ENCODE measurements around the gene TKFC.

The TKFC gene

DNA sequence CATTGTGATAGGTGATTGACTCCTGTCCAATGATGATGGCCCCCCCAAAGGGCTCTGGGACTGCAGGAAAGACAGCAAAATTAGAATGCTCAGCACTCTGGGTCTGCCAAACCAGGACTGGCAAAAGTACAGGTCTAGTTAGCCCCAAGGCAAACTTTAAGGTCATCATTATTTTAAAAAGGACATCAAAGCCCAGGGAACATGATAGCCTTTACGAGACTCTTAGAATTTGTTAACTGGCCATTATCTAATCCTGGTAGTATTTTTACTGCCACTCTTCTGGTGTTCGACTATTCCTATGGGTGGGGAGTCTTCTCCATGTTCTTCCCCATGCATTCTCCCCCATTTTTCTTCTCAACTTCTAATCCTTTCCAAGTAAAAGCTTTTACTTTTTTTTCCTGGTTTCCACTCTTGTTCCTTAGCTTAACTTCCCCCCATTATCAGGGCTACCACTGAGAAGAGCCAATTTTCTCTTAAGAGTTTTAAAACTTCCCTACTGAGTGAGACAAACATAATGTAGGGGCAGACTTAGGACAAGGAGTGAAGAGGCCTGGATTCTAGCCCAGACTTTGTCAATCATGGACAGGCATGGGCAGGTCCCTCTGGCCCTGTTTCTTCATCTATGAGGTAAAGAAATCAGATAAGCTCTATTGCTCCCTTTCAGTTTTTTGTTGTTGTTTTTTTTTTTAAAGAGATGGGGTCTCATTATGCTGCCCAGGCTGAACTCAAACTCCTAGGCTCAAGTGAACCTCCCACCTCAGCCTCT lies 7.2 kb upstream of the TKFC start:
- DNase-seq, result no peak

DNA sequence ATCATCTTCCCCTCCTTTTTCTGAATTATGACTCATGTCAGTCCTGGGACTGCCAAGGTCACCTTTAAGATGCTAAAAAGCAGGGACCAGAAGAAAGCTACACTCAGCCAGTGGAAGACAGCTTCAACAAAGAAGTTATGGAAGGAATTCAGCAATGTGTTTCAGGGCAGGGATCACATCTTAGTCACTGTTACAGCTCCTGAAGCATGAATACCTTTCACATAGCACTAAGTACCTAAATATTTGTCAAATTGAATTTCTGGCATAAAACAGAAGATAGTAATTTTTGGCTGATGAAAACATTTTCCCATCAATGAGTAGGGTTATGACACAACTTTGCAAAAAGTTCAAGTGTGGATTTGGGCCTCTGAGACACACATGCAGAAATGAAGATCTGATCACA lies 5.4 kb upstream of the TKFC start:
- DNase-seq, result no peak

DNA sequence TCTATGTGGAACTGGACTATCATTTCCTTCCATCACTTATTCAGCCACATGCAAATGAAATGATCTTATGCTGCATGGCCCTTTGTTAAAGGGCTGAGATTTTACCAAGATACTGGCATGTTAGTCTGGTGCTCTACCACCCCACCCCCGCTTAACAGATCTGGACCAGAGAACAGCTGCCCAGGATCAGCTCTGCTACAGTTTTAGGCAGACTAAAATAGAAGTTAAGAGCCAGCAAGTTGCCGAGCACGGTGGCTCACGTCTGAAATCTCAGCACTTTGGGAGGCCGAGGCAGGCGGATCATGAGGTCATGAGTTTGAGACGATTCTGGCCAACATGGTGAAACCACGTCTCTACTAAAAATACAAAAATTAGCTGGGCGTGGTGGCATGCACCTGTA lies 4.7 kb upstream of the TKFC start:
- DNase-seq, result no peak

DNA sequence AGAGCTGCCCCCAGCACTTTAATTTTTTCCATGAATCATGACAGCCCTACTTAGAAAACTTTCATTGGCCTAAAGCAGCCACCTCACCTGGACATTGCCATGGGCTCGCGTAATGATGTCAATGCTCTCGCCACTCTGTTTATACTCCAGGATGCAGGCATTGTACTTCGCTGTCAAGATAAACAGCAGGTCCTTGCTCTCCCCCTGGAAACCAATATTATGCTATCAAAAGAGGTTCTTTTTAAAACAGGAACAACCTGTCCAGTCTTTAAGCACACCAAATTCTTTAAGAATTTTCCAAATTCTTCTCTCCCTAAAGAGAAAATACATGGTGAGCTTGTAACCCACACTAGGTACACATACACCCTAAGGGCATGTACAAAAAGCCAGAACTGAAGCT lies 3.2 kb upstream of the TKFC start:
- no peak for DNase-seq

DNA sequence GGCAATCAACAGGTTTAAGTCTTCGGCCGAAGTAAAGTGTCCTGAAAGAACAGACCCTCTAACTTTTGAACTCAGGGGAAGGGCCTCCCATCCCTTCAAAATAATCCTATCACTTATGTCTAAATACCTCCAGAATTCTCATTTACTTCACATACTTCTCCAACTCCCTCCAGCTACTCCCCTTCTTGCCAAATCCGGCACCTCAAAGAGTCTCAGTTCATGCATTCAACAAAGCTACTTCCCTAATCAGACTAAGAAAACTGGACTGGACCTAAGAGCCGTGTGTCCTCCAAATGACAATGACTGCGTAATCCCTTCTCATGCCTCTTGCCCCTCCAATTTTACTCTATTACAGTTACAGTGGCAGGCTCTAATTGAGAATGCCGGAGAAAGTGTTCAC lies 1.4 kb upstream of the TKFC start:
- DNase-seq, result no peak

DNA sequence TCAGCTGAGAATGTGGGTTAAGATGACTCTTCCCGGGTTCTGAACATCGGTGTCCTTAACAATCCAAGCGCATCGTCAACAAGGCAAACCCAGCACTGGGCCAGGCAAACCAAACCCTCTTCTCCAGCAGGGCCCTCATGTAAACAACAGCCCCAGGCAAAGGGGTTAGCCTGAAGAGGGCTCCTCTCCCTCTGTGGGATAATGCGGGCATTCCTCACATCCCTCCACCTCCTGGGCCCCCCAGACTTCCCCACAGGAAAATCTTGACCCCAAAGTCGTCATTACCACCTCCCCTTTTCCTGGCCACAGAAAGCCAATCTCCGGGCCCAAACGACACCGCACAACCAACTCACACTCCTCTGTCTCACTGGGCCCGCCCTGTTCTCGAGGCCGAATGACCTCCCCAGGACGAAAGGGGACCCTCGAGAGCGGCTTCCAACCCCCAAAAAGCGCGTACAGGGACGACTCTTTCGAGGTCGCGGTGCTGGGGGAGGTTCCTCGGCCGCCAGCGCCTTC lies 689 bp upstream of the TKFC start:
- no peak for DNase-seq

DNA sequence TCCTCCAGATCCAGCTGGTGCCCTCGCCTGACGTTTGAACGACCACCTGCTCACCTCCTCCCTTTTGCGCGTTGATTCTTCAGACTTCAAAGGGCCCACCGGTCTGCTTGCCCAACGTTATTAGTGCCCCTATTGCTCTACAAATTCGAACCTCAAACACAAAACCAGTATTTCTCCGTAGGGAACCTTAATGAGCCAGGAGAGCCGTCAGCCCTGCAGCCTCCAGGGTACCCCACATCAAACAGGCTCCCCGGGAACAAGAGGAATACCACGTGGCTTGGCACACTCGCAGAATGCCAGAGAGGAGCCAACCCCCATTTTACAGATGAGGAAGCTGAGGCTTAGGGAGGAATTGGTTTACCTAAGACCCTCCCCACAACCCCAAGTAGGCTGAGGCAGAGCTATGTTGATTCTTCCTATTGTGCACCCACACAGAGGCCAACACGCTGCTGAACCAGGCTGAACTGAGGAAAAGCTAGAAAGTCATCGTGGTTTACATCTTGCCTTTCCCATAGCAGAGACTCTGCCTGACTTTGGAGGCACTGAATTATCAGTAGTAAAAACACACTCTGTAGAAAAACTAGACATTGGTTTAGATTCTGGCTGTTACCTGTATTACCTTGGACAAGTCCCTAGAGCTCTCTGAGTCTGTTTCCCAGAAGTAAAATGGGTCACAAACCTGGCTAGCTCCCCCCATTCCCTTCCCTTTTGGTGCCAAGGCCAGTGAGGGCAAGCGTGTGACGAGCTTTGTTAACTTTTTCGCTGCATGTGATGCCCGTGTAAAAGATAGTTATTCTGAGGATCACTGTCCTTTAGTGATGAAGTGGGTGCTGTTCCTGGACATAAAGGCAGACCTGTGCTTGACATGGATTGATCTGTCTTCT lies 764 bp downstream of the TKFC start:
- DNase-seq, result no peak

DNA sequence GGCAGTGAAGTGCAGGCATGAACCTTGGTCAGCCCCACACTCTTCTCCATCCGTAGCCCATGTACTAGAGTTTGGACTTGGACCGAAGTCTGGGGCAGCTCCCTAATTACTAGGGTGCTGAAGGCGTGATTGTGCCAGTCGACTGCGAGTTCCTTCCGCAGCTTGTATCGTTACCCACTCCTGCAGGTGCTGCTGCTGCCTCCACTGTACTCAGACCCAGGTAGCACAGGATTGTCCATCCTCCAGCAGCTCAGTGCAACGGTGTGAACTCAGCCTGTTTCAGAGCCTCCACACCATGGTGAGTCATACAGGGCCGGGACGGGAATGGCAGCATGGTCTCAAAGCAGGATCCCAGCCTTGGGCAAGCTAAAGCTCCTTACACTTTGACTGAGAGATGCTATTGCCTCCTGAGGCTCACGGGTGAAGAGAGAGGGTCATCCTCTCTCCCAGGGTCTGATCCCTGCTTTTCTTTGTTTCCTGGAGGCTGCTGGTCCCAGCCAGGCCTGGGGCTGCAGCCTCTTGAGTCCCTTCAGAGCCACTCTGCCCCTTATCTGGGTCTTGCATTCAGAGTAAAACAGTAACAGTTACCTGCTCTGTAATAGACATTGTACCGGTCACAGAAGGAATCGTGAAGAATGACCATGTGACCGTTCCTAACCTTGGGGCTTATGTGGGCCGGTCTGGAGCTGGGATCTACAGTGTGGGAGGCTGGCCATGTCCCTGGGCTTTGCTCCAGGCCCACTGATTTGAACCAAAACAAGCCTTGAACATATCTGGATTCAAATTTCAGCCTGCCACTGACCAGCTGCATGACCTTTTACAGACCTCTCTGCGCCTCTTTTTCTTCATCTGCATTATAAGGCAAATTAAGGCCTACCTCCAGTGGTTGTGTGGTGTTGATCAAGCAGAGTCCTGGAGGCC lies 1.7 kb downstream of the TKFC start:
- no peak for DNase-seq

DNA sequence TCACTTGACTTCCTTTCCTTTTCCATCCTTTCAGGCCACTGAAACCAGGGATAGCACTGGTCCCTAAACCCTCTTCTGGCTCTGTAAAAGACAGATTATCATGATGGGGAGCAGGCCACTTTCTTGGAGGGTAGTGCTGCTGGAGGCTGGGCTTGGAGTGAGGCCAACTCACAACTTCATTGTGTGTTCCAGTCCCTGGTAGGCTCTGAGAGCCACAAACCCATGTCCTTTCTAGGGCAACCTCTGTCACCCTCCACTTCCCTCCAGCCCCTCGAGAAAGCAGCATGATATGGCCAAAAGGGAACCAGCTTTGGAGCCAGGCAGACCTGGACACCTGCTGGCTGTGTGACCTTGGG lies 2.3 kb downstream of the TKFC start:
- no peak for DNase-seq

DNA sequence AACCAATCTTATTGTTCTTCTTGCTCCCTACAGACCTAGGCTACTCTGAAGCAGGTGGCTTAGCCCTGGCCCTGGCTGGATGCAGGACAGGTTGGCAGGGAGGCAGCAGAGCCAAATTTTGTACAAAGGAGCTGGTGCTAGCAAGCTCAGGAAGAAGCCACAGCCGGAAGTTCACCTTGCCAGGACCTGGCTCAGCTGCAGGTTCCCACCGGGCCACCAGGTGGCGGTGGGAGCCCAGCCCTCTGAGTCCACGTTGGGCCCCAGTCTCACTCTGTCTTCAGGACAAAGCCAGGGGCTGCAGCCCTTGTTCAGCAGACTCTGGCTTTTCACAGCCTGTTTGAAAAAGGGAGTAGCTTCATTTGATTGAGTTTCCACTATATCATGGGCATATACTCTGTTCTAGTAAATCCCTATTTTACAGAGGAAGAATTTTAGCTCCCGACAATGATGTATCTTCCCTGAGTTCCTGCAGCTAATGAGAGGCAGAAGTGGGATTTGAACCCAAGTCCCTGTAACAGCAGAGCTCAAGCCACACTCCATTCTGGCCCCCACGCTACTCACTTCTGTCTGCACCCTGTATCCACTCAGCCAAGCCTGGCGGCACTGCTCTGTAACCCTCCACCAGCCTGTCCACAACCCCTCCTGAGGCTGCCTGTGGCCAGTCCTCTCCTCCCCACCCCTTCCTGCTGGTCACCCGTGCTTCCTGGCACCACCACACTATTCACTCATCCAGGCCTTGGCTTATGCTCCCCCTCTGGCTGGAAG lies 3.3 kb downstream of the TKFC start:
- peak; percentile 47 to 76 (median 58) for DNase-seq

DNA sequence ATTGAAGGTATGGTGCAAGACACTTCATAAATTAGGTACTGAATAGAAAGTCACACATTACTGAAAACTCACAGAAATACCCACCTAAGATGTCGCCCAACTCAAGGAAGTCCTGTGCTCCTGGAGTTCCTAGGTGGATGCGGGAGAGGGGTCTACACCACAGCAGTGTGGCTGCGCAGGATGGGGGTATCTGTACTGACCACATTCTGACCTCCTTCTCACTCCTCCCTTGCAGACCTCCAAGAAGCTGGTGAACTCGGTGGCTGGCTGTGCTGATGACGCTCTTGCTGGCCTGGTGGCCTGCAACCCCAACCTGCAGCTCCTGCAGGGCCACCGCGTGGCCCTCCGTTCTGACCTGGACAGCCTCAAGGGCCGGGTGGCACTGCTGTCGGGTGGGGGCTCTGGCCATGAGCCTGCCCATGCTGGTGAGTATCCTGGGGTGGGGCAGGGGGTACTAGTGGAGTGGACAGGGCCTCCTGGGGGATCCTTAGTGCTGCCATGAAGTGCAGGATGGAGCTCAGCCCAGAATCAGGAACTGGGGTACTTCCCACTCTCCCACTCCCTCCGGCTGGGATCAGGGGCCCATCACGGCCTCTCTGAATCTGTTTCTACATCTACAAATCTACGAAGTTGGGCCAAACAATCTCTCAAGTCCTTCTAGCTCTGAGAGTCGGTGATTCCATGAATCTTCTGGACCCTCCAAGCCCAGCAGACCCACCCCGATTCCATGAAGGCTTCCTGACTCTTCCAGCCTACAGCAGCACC lies 4.9 kb downstream of the TKFC start:
- no peak for DNase-seq

DNA sequence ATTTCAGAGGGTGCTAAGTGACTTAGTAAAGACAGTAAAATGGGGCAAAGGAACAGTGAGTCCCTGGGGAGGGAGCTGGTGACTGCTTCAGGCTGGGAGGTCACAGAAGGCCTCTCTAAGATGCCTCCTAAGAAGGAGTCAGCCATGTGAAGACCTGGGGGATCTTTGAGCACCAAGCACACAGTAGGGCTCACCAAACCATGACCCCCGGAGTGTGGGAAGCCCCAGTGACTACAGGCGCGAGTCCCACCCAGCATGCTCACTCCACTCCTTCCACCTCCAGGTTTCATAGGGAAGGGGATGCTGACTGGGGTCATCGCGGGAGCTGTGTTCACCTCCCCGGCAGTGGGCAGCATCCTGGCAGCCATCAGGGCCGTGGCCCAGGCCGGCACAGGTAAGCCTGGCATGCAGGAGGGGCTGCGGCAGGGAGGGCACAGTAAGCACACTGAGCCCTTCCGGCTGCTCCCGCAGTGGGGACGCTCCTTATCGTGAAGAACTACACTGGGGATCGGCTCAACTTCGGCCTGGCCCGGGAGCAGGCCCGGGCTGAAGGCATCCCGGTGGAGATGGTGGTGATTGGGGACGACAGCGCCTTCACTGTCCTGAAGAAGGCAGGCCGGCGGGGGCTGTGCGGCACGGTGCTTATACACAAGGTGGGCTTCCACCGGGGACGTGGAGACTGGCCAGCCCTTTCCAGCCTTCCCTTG lies 5.9 kb downstream of the TKFC start:
- DNase-seq, result no peak

DNA sequence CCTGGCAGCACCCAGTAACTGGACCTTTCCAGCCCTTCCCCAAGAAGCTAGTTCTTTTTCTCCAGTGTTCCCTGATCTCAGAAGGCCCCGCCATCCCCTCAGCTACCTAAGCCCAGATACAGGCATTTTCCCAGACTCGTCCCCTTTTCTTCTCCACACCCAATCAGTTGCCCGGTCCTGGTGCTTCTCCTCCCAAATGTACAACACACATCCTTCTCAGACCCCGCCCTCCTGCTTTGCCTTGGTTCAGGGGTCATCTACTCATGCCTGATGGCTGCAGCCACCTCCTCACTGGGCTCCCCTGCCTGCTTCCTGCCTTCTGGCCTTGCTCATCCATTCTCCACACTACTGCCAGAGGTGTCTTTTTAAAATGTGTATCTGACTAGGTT lies 6.5 kb downstream of the TKFC start:
- no peak for DNase-seq

DNA sequence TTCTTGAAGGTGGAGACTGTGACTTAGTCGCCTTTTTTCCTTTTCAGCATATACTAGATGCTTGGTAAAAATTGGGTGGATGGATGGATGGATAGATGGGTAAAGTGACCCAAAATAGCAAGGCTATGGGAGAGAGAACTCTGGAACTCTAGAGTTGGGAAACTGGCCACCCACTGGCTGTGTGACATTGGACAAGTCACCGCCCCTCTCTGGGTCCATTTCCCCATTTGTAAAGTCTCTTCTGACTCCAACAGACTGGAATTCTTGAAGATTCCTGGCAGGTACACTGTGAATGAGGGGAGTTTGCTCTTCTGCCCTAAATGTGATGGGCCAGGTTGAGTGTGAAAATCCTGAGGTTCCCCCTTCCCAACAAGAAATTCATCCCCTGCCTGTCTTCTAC lies 8.0 kb downstream of the TKFC start:
- DNase-seq, result no peak

DNA sequence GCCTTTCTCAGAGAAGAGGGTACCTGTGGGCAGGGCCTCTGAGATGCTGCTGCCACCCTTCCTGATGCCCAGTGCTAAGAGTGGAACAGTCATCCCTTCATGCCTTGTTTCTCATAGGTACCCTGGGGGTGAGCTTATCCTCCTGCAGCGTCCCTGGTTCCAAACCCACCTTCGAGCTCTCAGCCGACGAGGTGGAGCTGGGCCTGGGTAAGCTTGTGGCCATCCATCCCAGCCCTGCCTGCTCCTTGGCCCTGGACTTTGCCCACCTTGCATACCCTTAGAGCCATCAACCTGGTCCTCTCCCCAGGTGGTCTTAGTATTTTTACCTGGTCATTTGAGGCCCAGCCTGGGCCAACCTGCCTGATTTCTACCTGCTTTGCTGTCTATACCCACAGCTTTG lies 8.7 kb downstream of the TKFC start:
- no peak for DNase-seq

DNA sequence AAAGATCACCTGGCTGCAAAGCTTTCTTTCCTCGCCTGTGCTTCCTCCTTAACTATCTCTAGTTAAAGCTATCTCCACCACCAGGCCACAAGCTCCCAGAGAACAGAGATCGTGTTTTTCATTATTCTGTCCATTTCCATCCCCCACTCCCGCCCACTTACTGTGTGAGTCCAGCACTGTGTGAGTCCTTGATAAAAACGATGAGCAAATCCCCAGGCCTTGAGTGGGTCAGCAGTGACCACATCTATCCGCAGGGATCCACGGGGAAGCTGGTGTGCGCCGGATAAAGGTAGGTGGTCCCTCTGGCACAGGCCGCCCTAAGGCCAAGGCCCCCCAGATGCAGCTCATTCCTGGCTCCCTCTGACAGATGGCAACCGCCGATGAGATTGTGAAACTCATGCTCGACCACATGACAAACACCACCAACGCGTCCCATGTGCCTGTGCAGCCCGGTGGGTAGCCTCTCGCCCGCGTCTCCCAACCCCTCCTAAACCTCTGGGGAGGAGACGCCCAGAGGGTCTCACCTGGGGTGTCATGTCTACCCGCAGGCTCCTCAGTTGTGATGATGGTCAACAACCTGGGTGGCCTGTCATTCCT lies 9.3 kb downstream of the TKFC start:
- DNase-seq, result no peak

DNA sequence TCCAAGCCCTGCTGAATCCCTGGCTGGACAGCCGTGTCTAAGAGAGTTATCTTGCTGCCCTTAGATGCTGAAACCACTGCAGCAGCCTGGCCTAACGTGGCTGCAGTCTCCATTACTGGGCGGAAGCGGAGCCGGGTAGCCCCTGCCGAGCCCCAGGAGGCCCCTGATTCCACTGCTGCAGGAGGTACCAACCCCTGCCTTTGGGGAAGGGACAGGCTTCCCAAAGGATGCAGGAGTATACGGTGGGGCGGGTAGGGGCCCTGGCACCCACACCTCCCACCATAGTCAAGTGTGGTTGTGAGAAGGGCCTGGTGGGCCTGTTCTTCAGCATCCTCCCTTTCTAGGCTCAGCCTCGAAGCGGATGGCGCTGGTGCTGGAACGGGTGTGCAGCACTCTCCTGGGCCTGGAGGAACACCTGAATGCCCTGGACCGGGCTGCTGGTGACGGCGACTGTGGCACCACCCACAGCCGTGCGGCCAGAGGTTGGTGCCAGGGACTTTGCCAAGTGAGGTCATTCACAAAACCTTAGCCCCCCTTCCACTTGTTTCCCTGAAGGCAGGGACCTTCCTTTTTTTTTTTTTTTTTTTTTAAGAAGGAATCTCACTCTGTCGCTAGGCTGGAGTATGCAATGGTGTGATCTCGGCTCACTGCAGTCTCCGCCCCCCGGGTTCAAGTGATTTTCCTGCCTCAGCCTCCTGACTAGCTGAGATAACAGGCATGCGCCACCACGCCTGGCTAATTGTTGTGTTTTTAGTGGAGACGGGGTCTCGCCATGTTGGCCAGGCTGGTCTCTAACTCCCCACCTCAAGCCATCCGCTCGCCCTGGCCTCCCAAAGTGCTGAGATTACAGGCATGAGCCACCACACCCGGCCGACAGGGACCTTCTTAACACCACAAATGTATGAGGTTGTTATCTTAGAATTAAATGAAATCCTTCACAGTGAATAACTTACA lies 11.0 kb downstream of the TKFC start:
- no peak for DNase-seq

DNA sequence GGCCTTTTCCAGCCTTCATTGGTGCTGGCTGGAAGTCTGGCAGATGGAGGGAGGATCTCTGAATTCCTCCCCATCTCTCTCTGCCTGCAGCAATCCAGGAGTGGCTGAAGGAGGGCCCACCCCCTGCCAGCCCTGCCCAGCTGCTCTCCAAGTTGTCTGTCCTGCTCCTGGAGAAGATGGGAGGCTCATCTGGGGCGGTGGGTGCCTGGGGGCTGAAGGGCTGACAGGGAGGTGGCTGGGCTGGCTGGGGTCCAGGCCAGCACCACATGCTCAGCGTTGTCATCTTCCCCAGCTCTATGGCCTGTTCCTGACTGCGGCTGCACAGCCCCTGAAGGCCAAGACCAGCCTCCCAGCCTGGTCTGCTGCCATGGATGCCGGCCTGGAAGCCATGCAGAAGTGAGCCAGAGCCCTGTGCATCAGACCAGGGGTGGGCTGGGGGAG lies 12.2 kb downstream of the TKFC start:
- DNase-seq, result no peak

All from activated naive CD4-positive, alpha-beta T cell (primary cell).